GM13977 (cell line): ENCODE data around the gene HNRNPA3.

Experiments used
- DNase-seq: peaks from one replicate; pipeline ENCODE4 v3.0.0; 2012; ENCODE audit warnings: low spot score
- in situ Hi-C: fragments of 300-500 bp; cut with MboI; formaldehyde crosslinking; loops from one replicate; pipeline ENCODE4 v1.12.0; 2022; ENCODE audit warnings: low sequenced_read_pairs, low pct_unique_long_range_greater_than_20kb, mixed read lengths, inconsistent platforms; ENCODE audit not compliant: unreplicated experiment
- TF ChIP-seq, protein P1 (sequence below): IDR thresholded peaks from 2 replicates; pipeline ENCODE4 v1.5.1; 2012; ENCODE audit warnings: mild to moderate bottlenecking, control low read depth; ENCODE audit not compliant: insufficient read depth; ENCODE audit errors: extremely low read depth, missing control alignments

HNRNPA3 gene

DNA sequence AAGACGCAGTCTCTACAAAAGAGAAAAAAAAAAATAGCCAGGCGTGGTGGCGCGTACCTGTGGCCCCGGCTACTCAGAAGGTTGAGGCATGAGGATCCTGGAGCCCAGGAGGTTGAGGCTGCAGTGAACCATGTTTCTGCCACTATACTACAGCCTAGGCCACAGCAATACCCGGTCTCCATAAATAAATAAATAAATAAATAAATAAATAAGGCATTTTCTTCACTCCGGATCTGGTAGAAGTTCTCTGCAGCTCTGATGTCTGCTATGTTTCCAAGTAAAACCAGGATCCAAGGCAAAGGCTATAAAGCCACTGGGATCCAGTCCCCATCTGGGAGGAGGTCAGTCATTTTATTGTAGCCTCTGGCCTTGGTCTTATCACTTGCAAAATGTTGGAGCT is 36.4 kb downstream of the HNRNPA3 start:
- DNase-seq, result no peak
- in situ Hi-C loops, result no loop called here
- TF ChIP-seq, protein P1, sequence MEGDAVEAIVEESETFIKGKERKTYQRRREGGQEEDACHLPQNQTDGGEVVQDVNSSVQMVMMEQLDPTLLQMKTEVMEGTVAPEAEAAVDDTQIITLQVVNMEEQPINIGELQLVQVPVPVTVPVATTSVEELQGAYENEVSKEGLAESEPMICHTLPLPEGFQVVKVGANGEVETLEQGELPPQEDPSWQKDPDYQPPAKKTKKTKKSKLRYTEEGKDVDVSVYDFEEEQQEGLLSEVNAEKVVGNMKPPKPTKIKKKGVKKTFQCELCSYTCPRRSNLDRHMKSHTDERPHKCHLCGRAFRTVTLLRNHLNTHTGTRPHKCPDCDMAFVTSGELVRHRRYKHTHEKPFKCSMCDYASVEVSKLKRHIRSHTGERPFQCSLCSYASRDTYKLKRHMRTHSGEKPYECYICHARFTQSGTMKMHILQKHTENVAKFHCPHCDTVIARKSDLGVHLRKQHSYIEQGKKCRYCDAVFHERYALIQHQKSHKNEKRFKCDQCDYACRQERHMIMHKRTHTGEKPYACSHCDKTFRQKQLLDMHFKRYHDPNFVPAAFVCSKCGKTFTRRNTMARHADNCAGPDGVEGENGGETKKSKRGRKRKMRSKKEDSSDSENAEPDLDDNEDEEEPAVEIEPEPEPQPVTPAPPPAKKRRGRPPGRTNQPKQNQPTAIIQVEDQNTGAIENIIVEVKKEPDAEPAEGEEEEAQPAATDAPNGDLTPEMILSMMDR, result no peak

DNA sequence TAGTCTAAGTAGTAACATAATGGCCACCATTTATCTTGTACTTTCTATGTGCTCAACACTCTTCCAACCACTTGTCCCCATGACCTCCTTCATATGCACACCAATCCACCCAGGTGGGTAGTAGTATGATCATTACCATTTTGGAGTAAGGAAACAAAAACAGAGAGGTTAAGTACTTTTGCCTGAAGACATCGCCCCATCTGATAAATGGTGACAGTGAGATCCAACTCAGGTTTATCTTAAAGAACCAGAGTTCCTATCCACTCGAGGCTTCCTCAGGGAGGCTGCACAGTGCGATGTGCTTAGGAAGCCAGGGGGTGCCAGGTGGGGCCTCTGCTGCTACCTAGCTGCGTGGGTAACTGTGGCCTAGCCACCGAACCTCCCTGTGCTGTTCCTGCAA is 37.9 kb downstream of the HNRNPA3 start:
- in situ Hi-C loops, result no loop called here
- no peak for DNase-seq
- TF ChIP-seq, protein P1, result no peak

DNA sequence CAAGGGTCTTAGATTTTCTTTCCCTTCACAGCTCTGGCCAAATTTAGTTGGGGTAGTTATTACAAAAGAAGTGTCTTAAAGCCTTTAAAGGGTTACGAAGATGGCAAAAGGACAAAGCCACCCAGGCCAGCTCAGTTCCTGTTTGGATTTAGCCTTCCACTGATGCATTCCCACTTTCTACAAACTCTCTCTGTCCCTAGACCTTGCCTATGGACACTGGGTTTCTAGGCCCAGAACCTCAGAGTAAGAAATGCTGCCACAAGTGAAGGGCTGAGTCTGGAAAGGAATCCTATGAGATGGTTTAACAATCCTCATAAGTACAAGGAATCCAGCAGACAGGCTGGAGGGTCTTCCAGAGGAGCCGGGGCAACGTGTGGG is 38.6 kb downstream of the HNRNPA3 start:
- DNase-seq, result no peak
- in situ Hi-C loops, result no loop called here
- TF ChIP-seq, protein P1, result no peak

DNA sequence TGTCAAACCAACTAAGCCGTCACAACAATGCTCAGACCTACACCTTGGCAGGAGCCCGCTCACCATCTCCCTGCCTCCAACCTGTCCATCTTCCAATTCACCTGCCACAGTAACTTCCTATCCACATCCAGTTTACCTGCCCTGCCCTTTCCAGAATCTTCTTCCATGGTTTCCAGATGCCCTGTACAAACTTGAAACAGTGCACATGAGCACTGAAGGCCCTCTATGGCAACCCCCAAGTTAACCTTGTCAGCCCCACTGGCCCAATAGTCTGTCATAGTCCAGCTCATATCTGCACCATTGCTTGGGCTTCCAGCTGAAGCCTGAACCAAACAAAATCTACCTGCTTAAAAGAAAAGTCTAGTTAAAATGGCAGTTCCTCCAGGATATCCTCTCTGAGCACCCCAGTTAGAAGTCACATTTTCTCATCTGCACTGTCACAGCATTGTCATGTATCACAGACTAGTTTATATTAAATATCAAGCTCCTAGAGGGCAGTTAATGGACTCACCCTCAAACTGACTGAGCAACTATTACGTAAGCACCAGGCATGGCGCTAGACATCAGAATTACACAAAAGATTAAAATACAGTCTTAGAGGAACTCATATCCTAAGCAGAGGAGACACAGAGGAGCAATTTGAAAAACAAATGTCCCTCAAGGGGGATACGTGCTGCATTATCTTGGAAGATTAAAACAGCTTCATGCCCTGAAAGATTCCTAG is 40.4 kb downstream of the HNRNPA3 start:
- TF ChIP-seq, protein P1, result no peak
- in situ Hi-C loops, result no loop called here
- DNase-seq, result no peak

DNA sequence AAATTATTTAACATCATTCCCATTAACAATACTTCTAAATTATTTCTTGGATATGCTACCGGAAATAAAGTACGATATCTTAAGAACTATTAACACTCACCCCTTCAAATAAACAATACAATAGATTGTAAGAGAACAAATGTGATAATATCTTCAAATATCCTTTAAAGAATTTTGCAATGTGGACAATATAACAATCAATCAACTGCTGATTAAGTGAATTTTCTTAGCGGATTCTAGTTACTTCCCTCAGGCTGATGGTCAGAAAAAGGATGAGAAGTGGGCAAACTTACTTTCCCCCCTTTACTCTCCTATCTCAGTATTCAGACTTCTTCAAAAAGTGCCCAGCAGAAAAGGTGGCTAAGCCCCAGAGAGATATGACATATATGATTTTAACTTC is 41.1 kb downstream of the HNRNPA3 start:
- DNase-seq, result no peak
- in situ Hi-C loops, result no loop called here
- TF ChIP-seq, protein P1, result no peak

DNA sequence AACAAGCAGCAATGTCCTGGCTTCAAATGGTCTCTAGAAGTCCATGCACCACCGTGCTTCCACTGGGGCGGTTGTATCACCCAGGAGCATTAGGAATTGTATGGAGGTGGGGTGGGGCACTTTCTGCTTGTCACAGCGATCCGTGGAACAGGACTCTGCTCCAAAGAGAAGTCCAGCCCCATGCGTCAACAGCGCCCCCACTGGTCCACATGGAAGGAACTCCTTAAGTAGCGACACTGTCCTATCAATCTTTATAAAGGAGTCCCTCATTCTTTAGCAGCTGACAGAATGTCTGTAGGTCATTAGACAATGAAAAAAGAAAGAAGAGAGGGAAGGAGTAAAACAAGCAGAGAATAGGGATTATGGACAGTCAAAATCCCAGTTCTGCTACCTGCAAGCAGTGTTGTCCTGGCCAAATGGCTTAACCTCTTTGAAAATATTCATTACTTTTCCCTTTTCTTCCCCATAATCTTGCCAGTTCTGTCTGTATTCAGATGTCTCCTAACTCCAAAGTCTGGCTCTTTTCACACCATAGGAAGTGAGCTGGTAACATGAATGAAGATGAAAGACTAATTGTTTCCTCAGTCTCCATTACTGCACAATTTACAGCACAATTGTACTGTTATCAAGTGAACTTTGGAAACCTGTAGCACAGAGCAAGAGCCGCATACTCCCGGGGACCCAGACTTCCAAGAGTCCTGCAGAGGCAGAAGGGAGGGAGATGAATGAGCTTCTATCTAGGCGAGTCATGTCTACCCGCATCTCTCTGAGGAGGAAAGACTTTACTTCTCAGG is 42.0 kb downstream of the HNRNPA3 start:
- DNase-seq, result no peak
- in situ Hi-C loops, result no loop called here
- TF ChIP-seq, protein P1, result peak; percentile 28
